Heart right ventricle (tissue), 16 donors: ENCODE measurements around the gene ECT2L. TPM values are rescaled to one million over a fixed set of nuclear protein-coding genes. Genes with fewer than 3 reads are reported as not detected.

Source experiments
- ATAC-seq, 8 donors: fragments of 200-7000 bp; cut with Tn5 transposase; one replicate each; pipeline ENCODE4 v1.9.1; 2020; ENCODE audit warnings: mild to moderate bottlenecking in 8 of 8, moderate library complexity in 8 of 8, moderate number of reproducible peaks in 1 of 8
- DNase-seq, 2 donors: peaks; one replicate each; pipeline ENCODE4 v3.0.0-alpha.2; 2020
- H3K27ac ChIP-seq, 10 donors: fragments of 200-600 bp; sonication (generic) in 2 of 10; one replicate each; pipeline versions ENCODE4 v1.5.0 to v1.8.0; 2020 to 2022; ENCODE audit warnings: mild to moderate bottlenecking in 3 of 10
- H3K27me3 ChIP-seq, 7 donors: fragments of 200-600 bp; one replicate each; pipeline ENCODE4 v1.8.0; 2021 to 2022; ENCODE audit warnings: mild to moderate bottlenecking in 2 of 7
- H3K36me3 ChIP-seq, 9 donors: fragments of 200-600 bp; sonication (generic) in 1 of 9; one replicate each; pipeline versions ENCODE4 v1.5.0 to v1.8.0; 2020 to 2022; ENCODE audit warnings: mild to moderate bottlenecking in 2 of 9
- H3K4me1 ChIP-seq, 9 donors: fragments of 200-600 bp; sonication (generic) in 1 of 9; one replicate each; pipeline versions ENCODE4 v1.5.0 to v1.8.0; 2020 to 2022; ENCODE audit warnings: mild to moderate bottlenecking in 4 of 9
- H3K4me3 ChIP-seq, 10 donors: fragments of 200-600 bp; sonication (generic) in 2 of 10; one replicate each; pipeline versions ENCODE4 v1.5.0 to v1.8.0; 2020 to 2022; ENCODE audit warnings: mild to moderate bottlenecking in 7 of 10, moderate library complexity in 2 of 10
- H3K9me3 ChIP-seq, 11 donors: fragments of 200-600 bp in 10 of 11; sonication (generic) in 2 of 11; one replicate each; pipeline versions ENCODE4 v1.5.0 to v1.8.0; 2013 to 2022; ENCODE audit warnings: mild to moderate bottlenecking in 2 of 11, control low read depth in 1 of 11, moderate library complexity in 1 of 11
- WGBS, 2 donors: extraction: QIAGEN DNeasy Blood & Tissue Kit; methylation state at CpG; one replicate each; pipeline ENCODE4 v1.1.7; 2013; ENCODE audit warnings: inconsistent platforms in 1 of 2; 5-methylcytosine and 5-hydroxymethylcytosine counted together
- intact Hi-C, 10 donors: fragments of 100-400 bp; cut with DNase I; formaldehyde crosslinking; loops; one replicate each; pipeline versions ENCODE4 v1.11.1 to v1.14.2; 2022
- polyA plus RNA-seq, 2 donors: library from polyadenylated mRNA; stranded (reverse); fragments of 200-250 nt; gene quantifications; one replicate each; pipeline ENCODE4 v1.2.3, GENCODE V29; 2013
- total RNA-seq, 10 donors: library from RNA; stranded (reverse); fragmentation: NEBNext Ultra II Directional in 3 of 10; extraction: Animal tissue kit (Norgen Biotek cat#: 25700) in 3 of 10; gene quantifications; one replicate each; pipeline versions ENCODE4 v1.2.1 to v1.2.4, GENCODE V29; 2021 to 2023
- TF ChIP-seq, protein P1 (sequence below), 9 donors: fragments of 200-600 bp; sonication (generic) in 2 of 9; IDR thresholded peaks; one replicate each; pipeline versions ENCODE4 v1.5.0 to v1.8.0; 2021 to 2022; ENCODE audit warnings: antibody characterized with exemption in 9 of 9, mild to moderate bottlenecking in 5 of 9, moderate library complexity in 1 of 9
- donor health status: Arrhythmogenic right ventricular cardiomyopathy.
- donor health status: ischemic (EF 13 %, LVEDD 7.1; RV severe dilation, severe dysfunction).
- donor health status: healthy with polysubstance abuse.
- donor health status: DM: no; HTN: yes; CAD: no.
- donor health status: DM: no; HTN: no; CAD: no.
- donor health status: ischemic (EF 25% LVEDD 6.9; RV normal size, moderate dysfunction).
- donor health status: ischemic (EF 25% LVEDD 5.7; RV mildly dilated, moderate dysfunction).
- donor health status: healthy.
- donor health status: DM: yes; HTN: yes; CAD: no.
- donor health status: Ischemic cardiomyopathy.
- donor health status: ischemic (EF 35%, LVEDD 5.7; RV mildly dilated, moderate dysfunction).
- donor health status: nonischemic (EF 11% LVEDD 7.7; RV severe dilation, severe dysfunction).
- donor health status: DM: yes; HTN: yes; CAD: no.
- donor health status: PGD.
- donor health status: ischemic (EF 29% LVEDD 5.4; RV normal size, mild dysfunction).
- donor health status: nonischemic (EF 23%, LVEDD 6.1; RV moderate dilation, normal function).

Gene ECT2L
- total and polyA plus RNA-seq, 12 donors: 0.28 to 9.9 (median 3.0) TPM

- Histone ChIP-seq H3K27ac (no peak overlapping the region), H3K9me3 (no peaks in the 10 kb centered on the region), H3K4me3 (no peak overlapping the region), H3K27me3 (no peaks in the 10 kb centered on the region), H3K4me1 (peaks cover 0 to 30% (median 8%) of the 10 kb centered on the region in 9 donors), H3K36me3 (peaks cover 0 to 28% (median 21%) of the 10 kb centered on the region in 9 donors)
- DNase-seq (no peak), ATAC-seq (no peak)
- TF ChIP-seq, protein P1, sequence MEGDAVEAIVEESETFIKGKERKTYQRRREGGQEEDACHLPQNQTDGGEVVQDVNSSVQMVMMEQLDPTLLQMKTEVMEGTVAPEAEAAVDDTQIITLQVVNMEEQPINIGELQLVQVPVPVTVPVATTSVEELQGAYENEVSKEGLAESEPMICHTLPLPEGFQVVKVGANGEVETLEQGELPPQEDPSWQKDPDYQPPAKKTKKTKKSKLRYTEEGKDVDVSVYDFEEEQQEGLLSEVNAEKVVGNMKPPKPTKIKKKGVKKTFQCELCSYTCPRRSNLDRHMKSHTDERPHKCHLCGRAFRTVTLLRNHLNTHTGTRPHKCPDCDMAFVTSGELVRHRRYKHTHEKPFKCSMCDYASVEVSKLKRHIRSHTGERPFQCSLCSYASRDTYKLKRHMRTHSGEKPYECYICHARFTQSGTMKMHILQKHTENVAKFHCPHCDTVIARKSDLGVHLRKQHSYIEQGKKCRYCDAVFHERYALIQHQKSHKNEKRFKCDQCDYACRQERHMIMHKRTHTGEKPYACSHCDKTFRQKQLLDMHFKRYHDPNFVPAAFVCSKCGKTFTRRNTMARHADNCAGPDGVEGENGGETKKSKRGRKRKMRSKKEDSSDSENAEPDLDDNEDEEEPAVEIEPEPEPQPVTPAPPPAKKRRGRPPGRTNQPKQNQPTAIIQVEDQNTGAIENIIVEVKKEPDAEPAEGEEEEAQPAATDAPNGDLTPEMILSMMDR (IDR thresholded peaks at IDR 0.05): no peak
- intact Hi-C loops: no loop called here
- 85 to 93% methylated on average over 2 of the region's 2 CpGs for WGBS, 2 donors
Measured at GRCh38 chr6:138948004-138948403, 152.1 kb downstream of the ECT2L start.

GRCh38 chr6:138948546-138949179, 152.8 kb downstream of the ECT2L start:
- H3K4me3 ChIP-seq: no peak overlapping the region
- H3K9me3 ChIP-seq: no peaks in the 10 kb centered on the region
- peaks cover 0 to 22% (median 15%) of the 10 kb centered on the region in 9 donors for H3K36me3 ChIP-seq
- TF ChIP-seq, protein P1 (IDR thresholded peaks at IDR 0.05): no peak
- H3K27me3 ChIP-seq: no peaks in the 10 kb centered on the region
- peaks cover 0 to 36% (median 8%) of the 10 kb centered on the region in 9 donors for H3K4me1 ChIP-seq
- H3K27ac ChIP-seq: no peak overlapping the region
- 72 to 77% methylated on average over 1 of the region's 1 CpG for WGBS, 2 donors
- ATAC-seq (no peak), DNase-seq (no peak)
- intact Hi-C loops: no loop called here

- Histone ChIP-seq H3K27ac (no peak overlapping the region), H3K9me3 (no peaks in the 10 kb centered on the region), H3K4me3 (no peak overlapping the region), H3K4me1 (peaks cover 5 to 46% (median 28%) of the 10 kb centered on the region in 9 donors), H3K36me3 (no peaks in the 10 kb centered on the region), H3K27me3 (no peaks in the 10 kb centered on the region)
- 59 to 83% methylated on average over 1 of the region's 1 CpG for WGBS, 2 donors
- DNase-seq: no peak
- intact Hi-C loops: loop anchor here in 1 of 10 donors (5.0 kb wide), 1 partner anchor 34 kb away; the partner anchor contains the start of gene REPS1
- no peak for ATAC-seq
- TF ChIP-seq, protein P1 (IDR thresholded peaks at IDR 0.05): no peak
Measured at GRCh38 chr6:138953451-138953850, 157.6 kb downstream of the ECT2L start.

Other genes with a start within 250 kb of the ECT2L start
- gene CCDC28A, start 22.3 kb upstream of the ECT2L start, total RNA-seq: 10 to 100 TPM in 3 of 10 donors, 1 to 10 TPM in 7; 4.9 to 15.6 (median 9.5) TPM
- 10 to 100 TPM in 1 of 2 donors, 1 to 10 TPM in 1; 7.9 to 25.4 TPM for gene CCDC28A, start 22.3 kb upstream of the ECT2L start, polyA plus RNA-seq
- 10 to 100 TPM; 30.2 to 43.9 (median 39.4) TPM for gene REPS1, start 192.2 kb downstream of the ECT2L start, total RNA-seq
- gene REPS1, start 192.2 kb downstream of the ECT2L start, polyA plus RNA-seq: 10 to 100 TPM; 34.0 to 43.2 TPM
- 10 to 100 TPM in 2 of 10 donors, 1 to 10 TPM in 8; 2.6 to 13.9 (median 5.2) TPM for gene ABRACL, start 232.7 kb downstream of the ECT2L start, total RNA-seq
- gene ABRACL, start 232.7 kb downstream of the ECT2L start, polyA plus RNA-seq: 10 to 100 TPM; 10.3 to 20.8 TPM